GM10847 (cell line): ENCODE data around the gene ANKH.

ENCODE experiments used
- POLR2A ChIP-seq: IDR thresholded peaks from 2 replicates; pipeline ENCODE4 v1.6.1; 2011; ENCODE audit not compliant: insufficient read length; ENCODE audit errors: extremely low read depth

ANKH gene

DNA sequence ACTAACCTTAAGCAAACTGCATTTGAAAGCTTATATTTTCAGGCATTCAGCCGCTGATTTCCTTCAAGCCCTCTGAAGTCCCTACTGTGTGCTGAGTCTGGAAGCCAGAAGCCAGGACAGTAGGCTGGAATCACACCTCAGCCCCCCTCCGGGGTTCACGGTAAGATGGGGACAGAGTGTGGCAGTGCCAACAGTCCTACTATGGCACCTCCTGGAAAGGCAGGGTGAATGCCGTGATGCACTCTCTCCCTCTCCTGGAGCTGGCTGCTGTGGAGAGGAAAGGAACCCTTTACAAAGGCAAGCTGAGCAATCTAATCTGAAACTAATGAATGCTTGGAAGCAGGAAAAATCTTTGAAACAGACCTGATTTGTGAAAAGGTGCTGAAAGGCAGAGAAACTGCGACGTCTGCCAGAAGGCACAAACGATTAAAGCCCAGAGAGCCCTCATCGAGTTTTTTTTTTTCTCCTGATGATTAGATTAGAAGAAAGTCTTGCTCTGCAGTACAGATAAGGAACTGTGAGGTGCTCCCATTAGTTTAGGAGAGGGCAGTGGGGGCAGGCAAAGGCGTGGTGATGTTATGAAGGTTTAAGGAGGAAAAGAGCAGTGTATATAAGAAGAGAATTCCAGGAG, 21.0 kb downstream of the ANKH start:
- no peak for TF ChIP-seq POLR2A

DNA sequence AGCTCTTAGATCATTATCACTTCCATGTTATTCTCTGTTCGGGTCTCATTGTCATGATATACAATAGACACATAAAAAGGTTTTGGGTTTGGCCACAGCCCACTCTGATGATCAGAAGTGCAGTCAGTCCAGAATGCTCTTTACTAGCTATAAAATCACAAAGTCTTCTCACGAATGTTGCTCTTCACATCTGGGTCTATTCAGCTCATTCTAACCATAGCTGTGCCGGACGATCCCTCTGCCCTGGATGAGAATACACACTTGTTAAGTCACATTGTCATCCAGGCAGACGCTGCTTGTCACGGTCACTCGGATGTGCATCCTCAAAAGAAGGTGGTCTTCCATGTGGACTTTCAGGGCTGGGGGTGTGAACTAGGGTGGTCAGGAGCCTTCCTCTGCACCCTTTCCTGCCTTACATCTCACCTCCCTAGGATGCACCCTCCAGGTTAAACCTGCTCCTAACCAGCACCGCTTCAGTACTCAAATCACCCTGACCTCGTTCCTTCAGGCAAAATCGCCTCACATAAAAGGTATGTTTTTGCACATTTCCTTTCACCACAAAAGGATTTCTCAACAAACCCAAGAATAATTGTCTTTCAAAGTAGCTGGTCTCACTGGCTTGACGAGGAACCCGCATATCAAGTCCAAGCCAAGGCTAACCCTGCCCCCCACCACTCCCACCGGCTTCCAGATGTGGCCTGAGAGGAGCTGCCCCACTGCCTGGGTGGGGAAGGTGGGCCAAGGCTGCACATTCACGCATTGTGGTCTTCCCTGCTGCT, 21.9 kb downstream of the ANKH start:
- no peak for TF ChIP-seq POLR2A

DNA sequence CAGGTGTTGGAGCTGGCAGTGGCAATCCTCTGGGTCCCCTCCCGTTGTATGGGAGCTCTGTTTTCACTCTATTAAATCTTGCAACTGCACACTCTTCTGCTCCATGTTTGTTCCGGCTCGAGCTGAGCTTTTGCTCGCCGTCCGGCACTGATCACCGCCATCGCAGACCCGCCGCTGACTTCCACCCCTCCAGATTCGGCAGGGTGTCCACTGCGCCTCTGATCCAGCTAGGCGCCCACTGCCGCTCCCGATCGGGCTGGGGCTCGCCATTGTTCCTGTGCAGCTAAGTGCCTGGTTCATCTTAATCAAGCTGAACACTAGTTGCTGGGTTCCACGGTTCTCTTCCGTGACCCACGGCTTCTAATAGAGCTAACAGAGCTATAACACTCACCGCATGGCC, 23.2 kb downstream of the ANKH start:
- no peak for TF ChIP-seq POLR2A

- TF ChIP-seq POLR2A: no peak
These were observed 24.1 kb downstream of the ANKH start for GRCh38 chr5:14847471-14847870.

DNA sequence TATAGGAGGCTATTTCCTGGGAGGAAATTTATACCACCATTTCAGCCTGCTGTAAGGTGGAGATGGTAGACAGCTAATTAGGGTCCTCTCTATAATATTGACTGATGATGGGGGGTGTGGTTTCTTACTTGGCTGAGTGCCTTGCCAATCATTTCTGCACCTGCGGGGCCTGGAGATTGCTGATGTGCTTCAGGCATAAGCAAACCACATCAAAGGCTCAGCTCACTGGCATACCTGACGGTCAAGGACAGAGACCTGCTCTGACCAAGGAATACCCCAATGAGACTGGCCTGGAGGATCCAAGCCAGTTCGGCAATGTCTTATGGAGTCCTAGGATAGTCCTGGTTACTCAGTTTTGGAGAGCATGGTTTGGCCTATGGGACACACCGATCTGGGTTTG, 29.5 kb downstream of the ANKH start:
- no peak for TF ChIP-seq POLR2A

DNA sequence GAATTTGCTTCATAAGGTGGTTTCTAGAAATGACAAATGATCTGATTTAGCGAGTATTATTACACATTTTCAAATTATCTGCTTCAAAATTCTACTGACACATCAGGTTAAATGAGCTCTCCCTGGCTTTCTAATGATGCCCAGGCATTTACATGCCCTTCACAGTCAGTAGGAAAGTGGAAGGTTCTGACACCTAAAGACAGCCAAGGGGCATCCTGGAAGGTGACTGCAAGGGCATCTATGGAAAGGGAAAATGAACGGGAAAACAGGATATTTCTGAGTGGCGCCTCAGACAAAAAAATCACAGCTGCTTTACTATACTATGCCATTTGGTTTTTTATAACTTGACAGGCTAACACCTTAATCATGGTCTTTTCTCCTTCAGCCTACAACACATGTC, 31.0 kb downstream of the ANKH start:
- TF ChIP-seq POLR2A: no peak

DNA sequence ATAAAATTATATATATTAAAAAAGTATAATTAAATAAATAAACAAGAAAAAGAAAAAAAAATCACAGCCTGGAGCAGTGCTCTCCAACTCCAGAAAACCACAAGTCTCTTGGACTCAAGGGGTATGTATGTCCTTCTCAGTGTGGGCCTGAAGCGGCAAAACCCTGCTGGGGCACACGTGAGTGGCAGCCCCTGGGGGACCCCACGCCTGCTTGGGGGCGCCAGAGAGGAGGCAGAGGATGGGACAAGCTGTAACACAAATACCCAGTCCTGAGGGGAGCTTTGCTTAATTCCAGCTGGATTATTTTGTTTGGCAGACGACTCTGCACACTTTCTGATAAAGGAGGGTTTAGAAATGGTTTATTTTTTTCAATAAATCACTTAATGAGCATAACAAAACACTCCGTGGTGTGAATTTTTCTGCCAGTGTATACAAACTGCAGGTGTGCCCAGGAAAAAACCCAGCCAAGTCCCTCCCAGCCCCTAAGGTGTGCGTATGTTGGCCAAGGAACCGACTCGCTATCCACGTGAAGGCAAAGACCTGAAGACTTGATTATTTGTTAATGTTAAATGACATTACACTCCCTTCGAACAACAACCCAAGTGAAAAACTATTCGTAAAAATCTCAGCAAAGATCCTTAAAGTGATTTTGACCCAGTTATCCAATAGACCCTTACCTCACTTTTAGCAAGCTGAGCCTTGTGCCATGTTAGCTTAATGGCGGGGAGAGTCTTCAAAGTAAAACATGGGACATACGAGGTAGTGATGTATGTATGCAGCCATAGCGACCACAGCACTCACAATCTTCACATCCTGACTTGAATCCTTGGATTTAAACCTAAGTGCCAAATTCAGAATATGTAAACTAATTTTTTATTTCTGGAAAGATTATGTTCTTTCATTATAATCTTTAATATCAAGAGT, 32.9 kb downstream of the ANKH start:
- TF ChIP-seq POLR2A: no peak

DNA sequence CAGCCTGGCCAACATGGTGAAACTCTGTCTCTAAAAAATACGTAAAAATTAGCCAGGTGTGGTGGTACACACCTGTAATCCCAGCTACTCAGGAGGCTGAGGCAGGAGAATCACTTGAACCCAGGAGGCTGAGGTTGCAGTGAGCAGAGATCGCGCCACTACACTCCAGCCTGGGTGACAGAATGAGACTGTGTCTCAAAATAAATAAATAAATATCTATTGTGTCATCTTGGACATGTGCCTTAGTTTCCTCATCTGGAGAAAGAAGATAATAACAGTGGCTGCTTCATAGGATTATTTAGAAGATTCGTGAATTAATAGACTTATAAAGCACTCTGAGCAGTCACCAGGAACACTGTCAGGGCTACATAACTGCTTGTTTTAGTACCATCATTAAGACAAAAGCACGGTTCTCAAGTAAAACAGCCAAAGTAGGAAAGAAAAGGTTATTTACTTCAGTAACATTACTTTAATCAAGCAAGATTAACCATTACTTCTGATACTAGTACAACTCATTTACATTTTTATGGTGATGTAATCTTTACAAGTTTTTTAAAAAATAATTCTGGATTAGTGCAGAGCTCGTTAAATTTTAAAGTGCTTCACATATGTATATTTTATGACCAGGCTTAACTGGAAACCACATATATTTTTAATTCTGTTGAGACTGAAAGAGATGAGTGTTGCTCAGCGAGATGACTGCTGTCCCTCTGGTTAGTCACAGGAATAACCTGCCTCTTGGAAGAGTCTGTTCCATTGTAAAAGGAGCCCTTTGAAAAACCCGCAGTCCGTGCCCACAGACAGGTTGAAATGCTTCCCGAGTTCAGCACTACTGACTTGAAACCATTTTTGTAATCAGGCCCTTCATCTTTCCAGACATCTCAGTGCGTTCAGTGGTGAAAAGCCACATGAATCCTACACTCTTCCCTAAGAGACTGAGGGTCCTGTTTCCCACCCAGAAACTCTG, 36.7 kb downstream of the ANKH start:
- TF ChIP-seq POLR2A: no peak

GRCh38 chr5:14834062-14834461, 37.5 kb downstream of the ANKH start:
- TF ChIP-seq POLR2A: no peak

GRCh38 chr5:14831006-14831338, 40.6 kb downstream of the ANKH start:
- TF ChIP-seq POLR2A: no peak

GRCh38 chr5:14830210-14831005, 41.2 kb downstream of the ANKH start:
- TF ChIP-seq POLR2A: no peak

GRCh38 chr5:14829396-14829795, 42.2 kb downstream of the ANKH start:
- TF ChIP-seq POLR2A: no peak

DNA sequence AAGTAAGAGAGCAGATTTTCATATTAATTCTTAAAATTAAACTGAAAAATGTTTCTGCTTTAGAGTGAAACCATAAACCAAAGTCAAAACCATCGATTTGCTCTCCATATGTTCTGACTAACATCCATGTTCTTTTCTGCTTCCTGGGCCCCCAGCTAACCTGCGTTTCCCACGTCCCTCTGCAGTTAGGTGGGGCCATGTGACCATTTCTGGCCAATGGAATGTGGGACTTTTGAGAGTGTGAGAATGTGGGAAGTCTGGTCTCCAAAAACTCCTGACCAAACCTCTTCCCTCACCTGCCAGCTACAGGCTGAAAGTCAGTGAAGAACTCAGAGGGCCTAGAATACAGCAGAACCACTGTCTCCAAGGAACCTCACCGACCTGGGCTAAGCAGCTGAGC, 44.9 kb downstream of the ANKH start:
- no peak for TF ChIP-seq POLR2A

- TF ChIP-seq POLR2A: no peak
These were observed 45.6 kb downstream of the ANKH start for GRCh38 chr5:14825977-14826376.
